GM06990 (cell line): ENCODE data around the gene LRRD1.
"Not testable (repeated sequence)": the region's sequence is repeated elsewhere in the genome, so short reads cannot be mapped to it uniquely, and the experiment has no call there.

Source experiments
- DNase-seq: peaks from one replicate; pipeline ENCODE4 v3.0.0-alpha.2; 2011; ENCODE audit not compliant: insufficient read length; ENCODE audit errors: extremely low read depth
- H3K27me3 ChIP-seq: replicated peaks from 2 replicates; pipeline ENCODE4 v1.6.0; 2011; ENCODE audit warnings: low read length; ENCODE audit not compliant: control insufficient read depth, insufficient read depth
- H3K36me3 ChIP-seq: 2 replicates; pipeline ENCODE4 v1.5.1; 2011; ENCODE audit warnings: low read length; ENCODE audit not compliant: control insufficient read depth, insufficient read depth
- H3K4me3 ChIP-seq: replicated peaks from 2 replicates; pipeline ENCODE4 v1.5.1; 2011; ENCODE audit warnings: low read depth, mild to moderate bottlenecking, control low read depth, low read length
- TF ChIP-seq, protein P1 (sequence below): IDR thresholded peaks from 2 replicates; pipeline ENCODE4 v1.5.1; 2011; ENCODE audit warnings: low read length, control low read depth, mild to moderate bottlenecking, inconsistent platforms; ENCODE audit not compliant: insufficient read depth, poor library complexity, severe bottlenecking

The LRRD1 gene

DNA sequence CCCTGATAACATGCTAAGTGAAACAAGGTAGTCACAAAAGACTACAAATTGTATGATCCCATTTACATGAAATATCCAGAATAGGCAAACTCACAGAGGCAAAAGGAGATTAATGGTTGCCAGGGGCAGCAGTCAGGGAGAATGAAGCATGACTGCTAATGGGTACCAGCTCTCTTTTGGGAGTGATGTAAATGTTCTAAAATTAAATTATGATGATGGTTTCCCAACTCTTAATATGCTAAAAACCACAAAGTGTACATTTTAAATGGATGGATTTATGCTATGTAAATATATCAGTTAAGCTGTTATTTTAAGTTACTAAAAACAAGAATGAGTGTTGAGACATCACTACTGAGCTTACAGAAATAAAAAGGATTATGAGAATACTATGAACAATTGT, 57.3 kb downstream of the LRRD1 start:
- TF ChIP-seq, protein P1, sequence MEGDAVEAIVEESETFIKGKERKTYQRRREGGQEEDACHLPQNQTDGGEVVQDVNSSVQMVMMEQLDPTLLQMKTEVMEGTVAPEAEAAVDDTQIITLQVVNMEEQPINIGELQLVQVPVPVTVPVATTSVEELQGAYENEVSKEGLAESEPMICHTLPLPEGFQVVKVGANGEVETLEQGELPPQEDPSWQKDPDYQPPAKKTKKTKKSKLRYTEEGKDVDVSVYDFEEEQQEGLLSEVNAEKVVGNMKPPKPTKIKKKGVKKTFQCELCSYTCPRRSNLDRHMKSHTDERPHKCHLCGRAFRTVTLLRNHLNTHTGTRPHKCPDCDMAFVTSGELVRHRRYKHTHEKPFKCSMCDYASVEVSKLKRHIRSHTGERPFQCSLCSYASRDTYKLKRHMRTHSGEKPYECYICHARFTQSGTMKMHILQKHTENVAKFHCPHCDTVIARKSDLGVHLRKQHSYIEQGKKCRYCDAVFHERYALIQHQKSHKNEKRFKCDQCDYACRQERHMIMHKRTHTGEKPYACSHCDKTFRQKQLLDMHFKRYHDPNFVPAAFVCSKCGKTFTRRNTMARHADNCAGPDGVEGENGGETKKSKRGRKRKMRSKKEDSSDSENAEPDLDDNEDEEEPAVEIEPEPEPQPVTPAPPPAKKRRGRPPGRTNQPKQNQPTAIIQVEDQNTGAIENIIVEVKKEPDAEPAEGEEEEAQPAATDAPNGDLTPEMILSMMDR = no peak
- DNase-seq = no peak
- H3K4me3 ChIP-seq = no peak overlapping the region
- H3K36me3 ChIP-seq = peaks cover 9% of the 10 kb centered on the region
- no peaks in the 10 kb centered on the region for H3K27me3 ChIP-seq

DNA sequence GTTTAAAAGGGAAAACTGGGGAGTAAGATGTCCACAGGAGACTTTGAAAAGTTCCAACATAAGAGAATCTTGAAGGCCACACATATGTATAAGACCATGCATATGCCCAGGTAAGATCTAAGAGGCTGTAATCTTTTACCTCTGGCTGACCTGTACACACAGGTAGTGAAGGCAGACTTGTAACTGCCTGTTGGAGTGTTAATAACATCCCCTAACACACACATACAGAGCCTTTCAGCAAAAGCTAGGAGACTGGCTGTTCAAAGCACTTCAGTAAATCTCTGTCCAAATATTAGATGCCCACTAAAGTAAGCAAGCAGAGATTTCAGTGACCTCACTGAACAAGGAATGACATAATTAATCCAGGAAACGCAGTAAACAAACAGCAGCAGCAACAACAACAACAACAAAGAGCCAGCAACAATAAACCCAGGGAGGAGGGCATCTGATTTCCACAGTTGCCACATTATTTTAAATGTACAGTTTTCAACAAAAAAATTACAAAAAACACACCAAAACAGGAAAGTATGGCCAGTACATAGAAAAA, 59.7 kb downstream of the LRRD1 start:
- DNase-seq = no peak
- Histone ChIP-seq H3K27me3 (no peaks in the 10 kb centered on the region), H3K36me3 (peaks cover 7% of the 10 kb centered on the region), H3K4me3 (no peak overlapping the region)
- TF ChIP-seq, protein P1 = no peak

DNA sequence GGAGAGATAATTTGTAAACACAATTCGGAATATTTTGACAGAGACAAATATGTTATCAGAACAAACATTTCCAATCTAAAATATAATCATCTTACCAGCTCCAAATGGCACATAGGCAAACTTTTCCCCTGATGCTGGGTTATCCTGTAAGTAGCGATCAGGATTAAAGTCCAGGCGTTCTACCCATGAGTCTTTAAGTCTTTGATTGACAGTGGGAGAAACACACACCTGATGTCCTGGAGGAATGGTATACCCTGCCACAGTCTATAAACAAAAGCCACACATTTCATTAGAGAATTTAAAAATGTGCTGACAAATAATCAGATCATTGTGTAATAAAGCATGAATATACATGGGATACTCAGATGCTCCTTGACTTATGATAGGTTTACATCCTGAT, 62.0 kb downstream of the LRRD1 start:
- DNase-seq = no peak
- Histone ChIP-seq H3K27me3 (no peaks in the 10 kb centered on the region), H3K36me3 (peaks cover 5% of the 10 kb centered on the region), H3K4me3 (no peak overlapping the region)
- TF ChIP-seq, protein P1 = no peak

DNA sequence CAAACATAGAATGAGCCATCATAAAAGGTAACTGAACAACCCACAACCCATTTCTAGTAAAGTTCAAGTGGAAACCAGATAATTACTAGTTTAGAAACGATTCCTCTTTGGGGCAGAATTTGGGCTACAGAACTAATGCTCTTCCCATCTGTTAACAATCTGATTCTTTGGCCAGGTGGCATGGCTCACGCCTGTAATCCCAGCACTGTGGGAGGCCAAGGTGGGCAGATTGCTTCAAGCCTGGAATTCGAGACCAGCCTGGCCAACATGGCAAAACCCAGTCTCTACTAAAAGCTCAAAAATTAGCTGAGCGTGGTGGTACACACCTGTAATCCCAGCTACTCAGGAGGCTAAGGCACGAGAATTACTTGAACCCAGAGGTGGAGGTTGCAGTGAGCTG, 63.1 kb downstream of the LRRD1 start:
- Histone ChIP-seq H3K4me3 (no peak overlapping the region), H3K27me3 (no peaks in the 10 kb centered on the region), H3K36me3 (peaks cover 3% of the 10 kb centered on the region)
- TF ChIP-seq, protein P1 = no peak
- DNase-seq = no peak

DNA sequence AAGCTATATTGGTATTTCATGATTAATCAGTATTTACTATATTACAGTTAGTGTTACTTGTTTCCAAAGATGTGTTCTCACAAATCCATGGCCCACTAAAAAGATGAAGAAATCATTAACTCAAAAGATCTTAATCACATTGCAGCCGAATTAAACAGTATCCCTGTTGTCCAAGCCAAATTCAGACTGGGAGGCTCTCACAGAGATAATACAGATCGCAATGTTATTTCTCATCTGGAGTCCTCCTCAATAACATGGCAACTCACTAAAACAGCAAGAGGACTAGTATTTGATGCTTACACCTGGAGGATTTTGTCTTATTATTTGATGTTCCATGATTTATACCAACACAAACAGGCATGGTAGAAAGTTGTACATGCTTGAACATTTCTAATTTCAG, 68.1 kb downstream of the LRRD1 start:
- Histone ChIP-seq H3K36me3 (0 out of 2 replicates have a peak, but pooled peaks cover under 1% of the 10 kb centered on the region), H3K4me3 (no peak overlapping the region), H3K27me3 (no peaks in the 10 kb centered on the region)
- no peak for DNase-seq
- TF ChIP-seq, protein P1 = no peak

DNA sequence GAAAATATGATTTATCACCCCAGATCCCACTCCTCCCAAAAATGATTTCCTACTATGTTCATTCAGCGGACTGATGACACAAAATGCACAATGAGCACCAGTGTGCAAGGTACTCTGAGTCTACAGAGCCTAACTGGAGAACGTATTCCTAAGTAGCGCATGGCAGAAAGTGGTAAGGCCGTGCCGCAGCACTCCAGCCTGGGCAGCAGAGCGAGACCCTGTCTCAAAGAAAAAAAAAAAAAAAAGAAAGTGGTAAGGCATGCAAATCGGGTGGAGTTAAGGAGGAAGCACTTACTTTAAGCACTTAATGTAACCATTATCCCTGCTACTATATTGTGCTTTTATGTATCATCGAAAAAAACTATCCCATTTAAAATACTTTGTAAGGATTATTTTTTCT, 70.1 kb downstream of the LRRD1 start:
- DNase-seq = no peak
- TF ChIP-seq, protein P1 = no peak
- no peak overlapping the region for H3K4me3 ChIP-seq
- H3K36me3 ChIP-seq = peaks cover 3% of the 10 kb centered on the region; the same call in 1 of the 2 replicates
- no peaks in the 10 kb centered on the region for H3K27me3 ChIP-seq

DNA sequence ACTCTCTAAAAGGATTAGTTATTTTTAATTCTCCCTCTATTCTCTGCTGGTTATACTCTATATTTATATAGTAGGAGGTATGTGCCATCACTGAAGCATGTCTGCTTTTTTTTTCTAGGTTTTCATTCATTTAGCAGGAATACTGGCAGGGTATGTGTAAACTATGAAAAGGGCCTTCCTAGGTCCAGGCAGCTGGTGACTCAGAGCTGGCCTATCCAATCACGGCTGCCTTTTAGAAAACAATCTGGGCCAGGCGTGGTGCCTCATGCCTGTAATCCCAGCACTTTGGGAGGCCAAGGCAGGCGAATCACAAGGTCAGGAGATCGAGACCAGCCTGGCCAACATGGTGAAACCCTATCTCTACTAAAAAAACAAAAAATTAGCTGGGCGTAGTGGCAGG, 76.1 kb downstream of the LRRD1 start:
- not testable (repeated sequence) for H3K36me3 ChIP-seq, H3K27me3 ChIP-seq, DNase-seq, H3K4me3 ChIP-seq
